ENCODE measurements around the gene COMMD4.
A peak's percentile ranks its signal among the peaks of the same experiment; 100 is the strongest.
"Not testable (repeated sequence)": the region's sequence is repeated elsewhere in the genome, so short reads cannot be mapped to it uniquely, and the experiment has no call there.

Gene COMMD4

DNA sequence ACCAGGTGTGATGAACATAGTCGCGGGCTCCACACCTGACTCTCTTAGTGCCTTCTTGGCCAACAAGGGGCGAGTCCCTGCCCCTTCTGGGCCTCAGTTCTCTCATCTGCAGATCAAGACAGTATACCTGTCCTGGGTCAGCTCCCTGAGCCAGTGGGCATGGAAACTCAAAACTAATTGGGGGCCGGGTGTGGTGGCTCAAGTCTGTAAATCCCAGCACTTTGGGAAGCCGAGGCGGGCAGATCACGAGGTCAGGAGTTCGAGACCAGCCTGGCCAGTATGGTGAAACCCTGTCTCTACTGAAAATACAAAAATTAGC is 13.4 kb downstream of the COMMD4 start:
- not testable (repeated sequence) for H3K27ac ChIP-seq (ENCODE audit: low read length); H3K36me3 ChIP-seq (ENCODE audit: control insufficient read depth in 1 of 2, insufficient read depth in 2 of 2, low read length in 2 of 2); H3K9me3 ChIP-seq (ENCODE audit: control insufficient read depth in 1 of 2, low read length in 2 of 2); H3K27me3 ChIP-seq (ENCODE audit: low read depth, low read length)
- Histone ChIP-seq H3K4me3 (ENCODE audit: low read depth in 1 of 2, low read length in 2 of 2) (peak overlapping the region in 1 of 2 donors; percentile 99), H3K4me1 (ENCODE audit: control insufficient read depth in 1 of 2, insufficient read depth in 2 of 2, low read length in 2 of 2) (peaks cover 0 to 15% of the 10 kb centered on the region in 2 donors)

DNA sequence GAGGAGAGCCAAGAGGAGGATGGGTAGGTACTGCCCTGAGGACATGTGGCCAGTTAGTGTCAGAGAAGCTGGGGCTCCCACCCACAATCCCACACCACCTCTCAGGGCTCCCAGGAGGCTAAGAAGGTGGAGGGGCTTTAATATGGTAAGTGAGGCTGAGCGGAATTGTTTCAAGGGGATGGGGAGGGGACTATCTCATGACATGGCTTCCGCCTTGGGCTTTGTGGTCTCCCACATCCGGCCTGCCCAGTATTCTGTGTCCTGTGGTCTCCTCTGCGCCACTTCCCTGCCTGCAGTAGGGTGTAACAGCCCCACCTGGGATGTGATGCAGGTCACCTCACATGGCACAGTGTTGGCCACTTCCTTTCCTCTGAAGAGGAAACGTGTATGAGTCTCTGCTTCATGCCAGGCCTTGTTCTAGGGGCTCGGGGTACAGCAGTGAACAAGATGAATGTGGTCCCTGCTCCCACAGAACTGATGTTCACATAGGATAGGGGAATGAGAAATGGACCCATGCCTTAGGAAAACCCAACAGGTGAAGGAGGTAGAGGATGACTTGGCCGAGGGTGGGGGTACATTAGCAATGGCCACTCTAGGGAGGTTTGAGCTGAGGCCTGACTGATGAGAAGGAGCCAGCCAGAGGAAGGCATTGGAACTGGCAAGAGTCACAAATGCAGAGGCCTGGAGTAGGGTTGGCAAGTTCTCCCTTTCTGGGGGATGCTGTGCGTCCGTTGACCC is 14.2 kb downstream of the COMMD4 start:
- Histone ChIP-seq H3K27me3 (ENCODE audit: low read depth, low read length) (no peaks in the 10 kb centered on the region), H3K36me3 (ENCODE audit: control insufficient read depth in 1 of 2, insufficient read depth in 2 of 2, low read length in 2 of 2) (peaks cover 4% of the 10 kb centered on the region in 2 donors), H3K27ac (ENCODE audit: low read length) (peak overlapping the region; percentile 16), H3K9me3 (ENCODE audit: control insufficient read depth in 1 of 2, low read length in 2 of 2) (no peaks in the 10 kb centered on the region), H3K4me3 (ENCODE audit: low read depth in 1 of 2, low read length in 2 of 2) (no peak overlapping the region), H3K4me1 (ENCODE audit: control insufficient read depth in 1 of 2, insufficient read depth in 2 of 2, low read length in 2 of 2) (peaks cover 0 to 15% of the 10 kb centered on the region in 2 donors)

DNA sequence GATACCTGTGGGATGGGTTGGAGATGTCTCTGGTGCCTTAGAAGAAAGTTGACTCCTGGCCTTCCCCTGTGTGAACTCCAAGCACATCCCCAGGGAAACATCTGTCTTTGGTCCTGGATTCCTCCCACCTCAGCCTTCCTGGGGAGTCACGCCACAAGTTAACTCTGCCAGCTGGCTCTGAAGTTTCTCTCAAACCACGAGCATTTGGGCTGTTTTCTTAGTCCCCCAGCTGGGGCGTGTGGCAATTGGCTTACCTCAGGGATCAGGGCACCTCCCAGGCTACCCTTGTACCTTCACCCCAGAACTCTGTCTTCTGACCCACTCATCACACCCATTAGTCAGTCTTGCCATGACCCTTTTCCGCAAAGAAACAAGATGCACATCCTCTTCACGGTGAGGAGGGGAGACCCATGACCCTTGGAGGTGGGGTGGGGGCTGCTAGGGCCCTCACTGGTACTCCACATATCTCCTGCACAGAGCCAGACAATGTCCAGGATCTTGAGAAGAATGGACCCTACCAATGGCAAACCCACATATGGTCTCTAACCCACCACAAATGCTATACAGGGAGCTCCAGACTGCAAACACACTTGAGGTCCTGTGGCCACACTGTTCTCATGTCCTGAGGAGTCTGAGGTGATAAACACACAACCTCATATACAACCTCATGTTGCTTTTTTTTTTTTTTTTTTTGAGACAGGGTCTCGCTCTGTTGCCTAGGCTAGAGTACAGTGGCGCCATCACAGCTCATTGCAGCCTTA is 14.9 kb downstream of the COMMD4 start:
- Histone ChIP-seq H3K36me3 (ENCODE audit: control insufficient read depth in 1 of 2, insufficient read depth in 2 of 2, low read length in 2 of 2) (peaks cover 6 to 11% of the 10 kb centered on the region in 2 donors), H3K27me3 (ENCODE audit: low read depth, low read length) (no peaks in the 10 kb centered on the region), H3K27ac (ENCODE audit: low read length) (no peak overlapping the region), H3K9me3 (ENCODE audit: control insufficient read depth in 1 of 2, low read length in 2 of 2) (no peaks in the 10 kb centered on the region), H3K4me1 (ENCODE audit: control insufficient read depth in 1 of 2, insufficient read depth in 2 of 2, low read length in 2 of 2) (peaks cover 0 to 15% of the 10 kb centered on the region in 2 donors), H3K4me3 (ENCODE audit: low read depth in 1 of 2, low read length in 2 of 2) (no peak overlapping the region)

DNA sequence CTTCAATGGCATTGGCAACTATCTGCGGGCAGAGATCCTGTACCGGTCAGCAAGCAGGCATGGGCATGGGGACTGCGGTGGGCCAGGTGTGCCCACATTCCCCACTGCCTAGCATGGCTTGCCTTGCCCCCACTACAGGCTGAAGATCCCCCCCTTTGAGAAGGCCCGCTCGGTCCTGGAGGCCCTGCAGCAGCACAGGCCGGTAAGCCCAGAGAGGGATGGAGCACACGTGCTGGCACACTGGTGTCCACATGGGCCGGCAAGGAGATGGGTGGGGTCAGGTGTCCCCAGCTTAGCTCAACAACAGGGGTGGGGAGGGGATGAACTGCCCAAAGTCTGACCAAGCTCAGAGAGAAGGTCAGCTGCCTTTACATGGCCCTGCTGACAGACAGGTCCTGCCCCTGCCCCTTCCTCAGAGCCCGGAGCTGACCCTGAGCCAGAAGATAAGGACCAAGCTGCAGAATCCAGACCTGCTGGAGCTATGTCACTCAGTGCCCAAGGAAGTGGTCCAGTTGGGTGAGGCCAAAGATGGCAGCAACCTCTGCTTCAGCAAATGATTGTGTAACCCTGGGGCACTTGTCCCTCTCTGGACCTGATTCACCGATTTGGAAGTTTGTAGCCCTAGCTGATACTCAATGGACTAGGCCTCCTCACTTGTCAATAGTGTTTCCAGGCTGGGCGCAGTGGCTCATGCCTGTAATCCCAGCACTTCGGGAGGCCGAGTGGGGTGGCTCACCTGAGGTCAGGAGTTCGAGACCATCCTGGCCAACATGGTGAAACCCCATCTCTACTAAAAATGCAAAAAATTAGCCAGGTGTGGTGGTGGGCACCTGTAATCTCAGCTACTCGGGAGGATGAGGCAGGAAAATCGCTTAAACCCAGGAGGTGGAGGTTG is 16.6 kb downstream of the COMMD4 start:
- Histone ChIP-seq H3K4me3 (ENCODE audit: low read depth in 1 of 2, low read length in 2 of 2) (no peak overlapping the region), H3K27ac (ENCODE audit: low read length) (no peak overlapping the region), H3K4me1 (ENCODE audit: control insufficient read depth in 1 of 2, insufficient read depth in 2 of 2, low read length in 2 of 2) (peaks cover 0 to 10% of the 10 kb centered on the region in 2 donors), H3K27me3 (ENCODE audit: low read depth, low read length) (no peaks in the 10 kb centered on the region), H3K9me3 (ENCODE audit: control insufficient read depth in 1 of 2, low read length in 2 of 2) (no peaks in the 10 kb centered on the region), H3K36me3 (ENCODE audit: control insufficient read depth in 1 of 2, insufficient read depth in 2 of 2, low read length in 2 of 2) (peaks cover 6 to 25% of the 10 kb centered on the region in 2 donors)

DNA sequence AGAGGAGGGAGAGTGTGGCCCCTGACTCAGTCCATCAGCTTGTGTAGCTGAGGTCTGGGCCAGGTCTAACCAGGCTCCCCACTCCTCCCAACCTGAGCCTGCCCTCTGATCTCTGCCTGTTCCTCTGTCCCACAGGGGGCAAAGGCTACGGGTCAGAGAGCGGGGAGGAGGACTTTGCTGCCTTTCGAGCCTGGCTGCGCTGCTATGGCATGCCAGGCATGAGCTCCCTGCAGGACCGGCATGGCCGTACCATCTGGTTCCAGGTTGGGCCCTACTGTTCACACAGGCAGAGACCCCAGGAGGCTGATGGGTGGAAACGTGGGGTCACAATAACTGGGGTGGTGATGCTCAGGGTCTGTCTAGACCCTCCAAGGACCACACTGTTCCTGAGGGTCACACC is 17.7 kb downstream of the COMMD4 start:
- peaks cover 9 to 34% of the 10 kb centered on the region in 2 donors for H3K36me3 ChIP-seq (ENCODE audit: control insufficient read depth in 1 of 2, insufficient read depth in 2 of 2, low read length in 2 of 2)
- H3K9me3 ChIP-seq (ENCODE audit: control insufficient read depth in 1 of 2, low read length in 2 of 2): no peaks in the 10 kb centered on the region
- no peak overlapping the region for H3K4me3 ChIP-seq (ENCODE audit: low read depth in 1 of 2, low read length in 2 of 2)
- no peak overlapping the region for H3K27ac ChIP-seq (ENCODE audit: low read length)
- H3K4me1 ChIP-seq (ENCODE audit: control insufficient read depth in 1 of 2, insufficient read depth in 2 of 2, low read length in 2 of 2): peaks cover 0 to 8% of the 10 kb centered on the region in 2 donors
- H3K27me3 ChIP-seq (ENCODE audit: low read depth, low read length): no peaks in the 10 kb centered on the region

DNA sequence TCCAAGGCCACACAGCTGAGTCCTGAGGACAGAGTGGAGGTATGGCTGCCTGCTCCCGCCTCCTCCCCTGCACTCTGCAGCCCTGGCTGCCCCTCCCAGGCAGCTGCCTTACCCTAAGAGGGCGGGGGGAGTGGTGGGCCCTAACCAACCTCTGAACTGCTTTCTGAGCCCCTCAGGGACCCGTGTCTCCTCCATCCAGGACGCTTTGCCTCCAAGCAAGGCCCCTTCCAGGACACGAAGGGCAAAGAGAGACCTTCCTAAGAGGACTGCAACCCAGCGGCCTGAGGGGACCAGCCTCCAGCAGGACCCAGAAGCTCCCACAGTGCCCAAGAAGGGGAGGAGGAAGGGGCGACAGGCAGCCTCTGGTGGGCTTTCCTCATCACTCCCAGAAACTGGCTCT is 18.6 kb downstream of the COMMD4 start:
- Histone ChIP-seq H3K27ac (ENCODE audit: low read length) (no peak overlapping the region), H3K9me3 (ENCODE audit: control insufficient read depth in 1 of 2, low read length in 2 of 2) (no peaks in the 10 kb centered on the region), H3K4me3 (ENCODE audit: low read depth in 1 of 2, low read length in 2 of 2) (no peak overlapping the region), H3K4me1 (ENCODE audit: control insufficient read depth in 1 of 2, insufficient read depth in 2 of 2, low read length in 2 of 2) (no peaks in the 10 kb centered on the region), H3K27me3 (ENCODE audit: low read depth, low read length) (no peaks in the 10 kb centered on the region), H3K36me3 (ENCODE audit: control insufficient read depth in 1 of 2, insufficient read depth in 2 of 2, low read length in 2 of 2) (peaks cover 16 to 41% of the 10 kb centered on the region in 2 donors)

DNA sequence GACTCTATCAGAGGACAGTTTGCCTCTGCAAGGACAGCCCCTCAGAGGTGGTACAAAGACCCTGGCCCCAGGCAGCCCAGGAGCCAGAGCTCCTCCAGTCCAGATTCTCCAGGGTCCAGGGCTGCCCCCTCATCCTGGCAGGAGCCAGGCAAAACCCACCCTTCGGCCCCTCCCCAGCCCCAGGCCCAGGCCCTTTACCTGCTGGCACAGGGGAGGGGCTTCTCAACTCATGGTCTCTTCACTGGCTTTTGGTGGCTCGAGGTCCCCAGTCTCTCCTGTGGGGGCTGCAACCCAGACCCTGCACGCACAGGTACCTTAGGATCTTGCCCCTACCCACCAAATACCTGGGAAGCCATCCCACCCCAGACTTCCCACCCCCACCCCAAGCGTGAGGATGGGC is 19.5 kb downstream of the COMMD4 start:
- Histone ChIP-seq H3K36me3 (ENCODE audit: control insufficient read depth in 1 of 2, insufficient read depth in 2 of 2, low read length in 2 of 2) (peaks cover 18 to 48% of the 10 kb centered on the region in 2 donors), H3K27me3 (ENCODE audit: low read depth, low read length) (no peaks in the 10 kb centered on the region), H3K27ac (ENCODE audit: low read length) (no peak overlapping the region), H3K9me3 (ENCODE audit: control insufficient read depth in 1 of 2, low read length in 2 of 2) (no peaks in the 10 kb centered on the region), H3K4me3 (ENCODE audit: low read depth in 1 of 2, low read length in 2 of 2) (no peak overlapping the region), H3K4me1 (ENCODE audit: control insufficient read depth in 1 of 2, insufficient read depth in 2 of 2, low read length in 2 of 2) (no peaks in the 10 kb centered on the region)

DNA sequence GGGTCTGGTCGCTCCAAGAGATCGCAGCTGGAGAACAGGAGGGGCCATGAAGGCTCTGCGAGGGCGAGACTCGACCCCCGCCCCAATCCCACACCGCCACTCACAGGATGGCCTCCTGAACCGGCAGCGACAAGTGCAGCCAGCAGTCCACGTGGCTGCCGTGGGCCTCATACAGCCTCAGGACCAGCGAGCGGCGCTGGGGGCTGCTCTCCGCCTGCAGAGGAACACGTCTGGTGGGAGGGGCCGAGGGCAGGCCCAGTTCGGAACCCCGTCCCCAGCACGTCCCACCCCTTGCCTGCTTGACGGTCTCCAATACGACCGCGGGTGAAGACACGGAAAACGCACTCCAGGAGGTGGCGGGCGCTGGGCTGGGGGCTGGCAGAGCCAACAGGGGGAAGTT is 20.1 kb downstream of the COMMD4 start:
- no peak overlapping the region for H3K27ac ChIP-seq (ENCODE audit: low read length)
- no peaks in the 10 kb centered on the region for H3K4me1 ChIP-seq (ENCODE audit: control insufficient read depth in 1 of 2, insufficient read depth in 2 of 2, low read length in 2 of 2)
- H3K27me3 ChIP-seq (ENCODE audit: low read depth, low read length): no peaks in the 10 kb centered on the region
- peaks cover 18 to 54% of the 10 kb centered on the region in 2 donors for H3K36me3 ChIP-seq (ENCODE audit: control insufficient read depth in 1 of 2, insufficient read depth in 2 of 2, low read length in 2 of 2)
- no peak overlapping the region for H3K4me3 ChIP-seq (ENCODE audit: low read depth in 1 of 2, low read length in 2 of 2)
- no peaks in the 10 kb centered on the region for H3K9me3 ChIP-seq (ENCODE audit: control insufficient read depth in 1 of 2, low read length in 2 of 2)

DNA sequence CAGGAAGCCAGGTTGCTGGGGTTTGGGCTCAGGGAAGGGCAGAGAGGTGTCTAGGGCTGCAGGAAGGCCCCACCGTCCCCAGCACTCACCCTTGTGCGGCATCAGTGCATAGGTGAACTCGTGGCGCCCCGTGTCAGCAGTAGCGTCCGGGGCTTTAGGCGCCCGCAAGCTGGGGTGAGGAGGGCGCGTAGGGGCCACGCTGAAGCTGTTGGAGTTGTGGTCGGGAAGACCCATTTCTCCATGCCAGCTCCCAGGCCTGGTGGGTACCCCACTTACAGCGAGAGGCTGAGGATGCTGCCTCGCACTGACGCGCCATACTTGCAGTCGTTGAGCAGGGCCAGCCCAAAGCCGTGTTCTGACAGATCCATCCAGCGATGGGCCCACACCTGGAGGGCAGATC is 20.7 kb downstream of the COMMD4 start:
- no peaks in the 10 kb centered on the region for H3K27me3 ChIP-seq (ENCODE audit: low read depth, low read length)
- H3K4me3 ChIP-seq (ENCODE audit: low read depth in 1 of 2, low read length in 2 of 2): no peak overlapping the region
- no peaks in the 10 kb centered on the region for H3K9me3 ChIP-seq (ENCODE audit: control insufficient read depth in 1 of 2, low read length in 2 of 2)
- H3K36me3 ChIP-seq (ENCODE audit: control insufficient read depth in 1 of 2, insufficient read depth in 2 of 2, low read length in 2 of 2): peaks cover 18 to 60% of the 10 kb centered on the region in 2 donors
- no peaks in the 10 kb centered on the region for H3K4me1 ChIP-seq (ENCODE audit: control insufficient read depth in 1 of 2, insufficient read depth in 2 of 2, low read length in 2 of 2)
- no peak overlapping the region for H3K27ac ChIP-seq (ENCODE audit: low read length)

DNA sequence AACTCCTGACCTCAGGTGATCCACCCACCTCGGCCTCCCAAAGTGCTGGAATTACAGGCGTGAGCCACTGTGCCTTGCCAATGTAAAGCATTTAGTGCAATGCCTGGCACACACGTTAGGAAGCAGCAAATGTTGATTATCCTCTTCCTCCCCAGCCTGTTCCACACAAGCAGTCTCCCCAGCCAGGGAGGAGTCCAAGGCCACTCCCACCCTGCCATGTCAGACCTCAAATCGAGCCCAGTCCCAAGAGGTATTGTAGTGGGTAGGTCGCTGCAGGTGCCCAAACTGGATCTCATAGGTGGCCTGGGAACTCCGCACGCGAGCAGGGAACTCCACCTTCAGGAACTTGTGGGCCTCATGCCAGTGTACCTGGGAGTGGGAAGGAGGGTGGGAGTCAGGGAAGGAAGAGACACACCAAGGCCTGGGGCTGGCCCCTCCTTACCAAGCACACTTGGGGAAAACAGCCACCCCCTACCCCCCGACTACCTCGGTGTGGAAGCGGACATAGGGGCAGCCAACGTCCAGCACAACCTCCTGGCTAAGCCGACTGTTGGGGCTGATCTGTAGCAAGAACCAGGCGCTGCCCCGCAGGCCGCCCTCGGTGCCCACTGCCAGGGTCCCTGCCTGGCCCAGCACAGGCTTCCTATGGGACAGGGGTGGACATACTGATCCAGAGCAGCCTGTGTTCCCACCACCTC is 22.3 kb downstream of the COMMD4 start:
- H3K4me3 ChIP-seq (ENCODE audit: low read depth in 1 of 2, low read length in 2 of 2): no peak overlapping the region
- H3K9me3 ChIP-seq (ENCODE audit: control insufficient read depth in 1 of 2, low read length in 2 of 2): no peaks in the 10 kb centered on the region
- no peaks in the 10 kb centered on the region for H3K27me3 ChIP-seq (ENCODE audit: low read depth, low read length)
- H3K4me1 ChIP-seq (ENCODE audit: control insufficient read depth in 1 of 2, insufficient read depth in 2 of 2, low read length in 2 of 2): no peaks in the 10 kb centered on the region
- no peak overlapping the region for H3K27ac ChIP-seq (ENCODE audit: low read length)
- peaks cover 23 to 76% of the 10 kb centered on the region in 2 donors for H3K36me3 ChIP-seq (ENCODE audit: control insufficient read depth in 1 of 2, insufficient read depth in 2 of 2, low read length in 2 of 2)

Data from muscle layer of duodenum (tissue), 2 donors.